MM.1S (cell line): Measurements from ENCODE around the gene SOX18.

Experiments
- DNase-seq: peaks from one replicate; pipeline ENCODE4 v3.0.0-alpha.2; 2015
- H2AFZ ChIP-seq: fragments of 300-600 bp; sonication (generic); 2 replicates; pipeline ENCODE4 v1.6.0; 2016; ENCODE audit warnings: antibody characterized with exemption, low read length
- H3F3A ChIP-seq: fragments of 300-600 bp; sonication (generic); 2 replicates; pipeline ENCODE4 v1.6.1; 2016; ENCODE audit warnings: mild to moderate bottlenecking, antibody characterized with exemption, low read length, moderate library complexity, mixed read lengths; ENCODE audit not compliant: insufficient read depth
- H3K27ac ChIP-seq: fragments of 300-600 bp; sonication (generic); 2 replicates; pipeline ENCODE4 v1.5.1; 2016; ENCODE audit warnings: mild to moderate bottlenecking, low read length
- H3K27me3 ChIP-seq: fragments of 300-600 bp; sonication (generic); replicated peaks from 2 replicates; pipeline ENCODE4 v1.6.0; 2016; ENCODE audit warnings: low read length; ENCODE audit not compliant: insufficient read depth
- H3K36me3 ChIP-seq: fragments of 300-600 bp; sonication (generic); replicated peaks from 2 replicates; pipeline ENCODE4 v1.6.1; 2016; ENCODE audit warnings: mild to moderate bottlenecking, low read length, mixed read lengths; ENCODE audit not compliant: insufficient read depth
- H3K4me1 ChIP-seq: fragments of 300-600 bp; sonication (generic); 2 replicates; pipeline ENCODE4 v1.6.1; 2016; ENCODE audit warnings: low read length, mixed read lengths
- H3K4me2 ChIP-seq: fragments of 300-600 bp; sonication (generic); 2 replicates; pipeline ENCODE4 v1.6.0; 2016; ENCODE audit warnings: low read depth, low read length
- H3K4me3 ChIP-seq: fragments of 300-600 bp; sonication (generic); 2 replicates; pipeline ENCODE4 v1.5.1; 2016; ENCODE audit warnings: low read length, mixed read lengths
- H3K79me2 ChIP-seq: fragments of 300-600 bp; sonication (generic); 2 replicates; pipeline ENCODE4 v1.6.1; 2016; ENCODE audit warnings: mixed run types, low read length, mixed read lengths
- H3K9ac ChIP-seq: fragments of 300-600 bp; sonication (generic); 2 replicates; pipeline ENCODE4 v1.6.1; 2016; ENCODE audit warnings: low read length, mixed read lengths
- H3K9me2 ChIP-seq: fragments of 300-600 bp; sonication (generic); replicated peaks from 2 replicates; pipeline ENCODE4 v1.6.1; 2016; ENCODE audit warnings: mild to moderate bottlenecking, low read length, mixed read lengths; ENCODE audit not compliant: insufficient read depth
- H3K9me3 ChIP-seq: fragments of 300-600 bp; sonication (generic); replicated peaks from 2 replicates; pipeline ENCODE4 v1.6.1; 2016; ENCODE audit warnings: mild to moderate bottlenecking, low read length, mixed read lengths; ENCODE audit not compliant: insufficient read depth
- H4K20me1 ChIP-seq: fragments of 300-600 bp; sonication (generic); 2 replicates; pipeline ENCODE4 v1.6.1; 2016; ENCODE audit warnings: mild to moderate bottlenecking, low read length, moderate library complexity, mixed read lengths; ENCODE audit not compliant: insufficient read depth
- CTCF ChIP-seq: fragments of 300-600 bp; sonication (generic); IDR thresholded peaks from 2 replicates; pipeline ENCODE4 v1.5.1; 2016; ENCODE audit warnings: antibody characterized with exemption, low read length, mixed read lengths
- EZH2 ChIP-seq: fragments of 300-600 bp; sonication (generic); optimal IDR thresholded peaks from 2 replicates; pipeline ENCODE3; 2017; ENCODE audit warnings: low read depth, mild to moderate bottlenecking, antibody characterized with exemption, low read length, mixed read lengths
- EZH2phosphoT487 ChIP-seq: fragments of 300-600 bp; sonication (generic); IDR thresholded peaks from 2 replicates; pipeline ENCODE4 v1.6.1; 2018; ENCODE audit warnings: antibody characterized with exemption, low read length

SOX18 gene

DNA sequence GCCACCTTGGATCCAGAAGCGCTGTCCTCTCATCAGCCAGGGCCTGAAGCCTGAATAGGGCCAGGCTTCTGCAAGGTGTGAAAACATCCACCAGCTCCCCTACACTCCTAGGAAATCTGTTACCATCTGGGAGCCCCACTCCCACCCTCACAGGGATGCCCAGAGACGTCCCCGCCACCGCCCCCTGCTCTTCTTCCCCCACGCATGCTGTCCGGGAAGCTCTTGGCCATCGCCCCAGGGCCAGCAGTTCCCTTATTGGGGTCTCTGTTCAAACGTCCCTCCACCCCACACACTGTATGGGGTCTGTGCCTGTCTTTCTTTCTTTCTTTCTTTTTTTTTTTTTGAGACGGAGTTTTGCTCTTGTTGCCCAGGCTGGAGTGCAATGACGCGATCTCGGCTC, 26.1 kb upstream of the SOX18 start:
- Histone ChIP-seq H3K9ac (no peak overlapping the region), H3K4me2 (no peak overlapping the region), H3K27me3 (0 out of 2 replicates have a peak, but pooled peaks cover 4% of the 10 kb centered on the region), H3F3A (peaks cover 23% of the 10 kb centered on the region), H3K9me2 (no peaks in the 10 kb centered on the region), H3K79me2 (no peaks in the 10 kb centered on the region), H3K9me3 (no peaks in the 10 kb centered on the region), H3K4me3 (no peak overlapping the region), H3K27ac (no peak overlapping the region), H3K36me3 (no peaks in the 10 kb centered on the region), H2AFZ (no peak overlapping the region), H3K4me1 (peaks cover 13% of the 10 kb centered on the region), H4K20me1 (no peaks in the 10 kb centered on the region)
- TF ChIP-seq CTCF (no peak), EZH2 (no peak), EZH2phosphoT487 (no peak)
- no peak for DNase-seq

GRCh38 chr20:64074963-64075362, 25.5 kb upstream of the SOX18 start:
- H3K36me3 ChIP-seq, result no peaks in the 10 kb centered on the region
- no peak overlapping the region for H3K4me2 ChIP-seq
- no peaks in the 10 kb centered on the region for H4K20me1 ChIP-seq
- peaks cover 17% of the 10 kb centered on the region for H3F3A ChIP-seq
- no peak overlapping the region for H3K27ac ChIP-seq
- no peak overlapping the region for H3K4me3 ChIP-seq
- H3K27me3 ChIP-seq, result no peaks in the 10 kb centered on the region
- DNase-seq, result no peak
- peaks cover 13% of the 10 kb centered on the region for H3K4me1 ChIP-seq
- no peaks in the 10 kb centered on the region for H3K9me2 ChIP-seq
- no peak for TF ChIP-seq EZH2phosphoT487
- TF ChIP-seq CTCF, result no peak
- H3K9ac ChIP-seq, result no peak overlapping the region
- no peaks in the 10 kb centered on the region for H3K79me2 ChIP-seq
- H3K9me3 ChIP-seq, result no peaks in the 10 kb centered on the region
- H2AFZ ChIP-seq, result no peak overlapping the region

GRCh38 chr20:64074184-64074789, 24.8 kb upstream of the SOX18 start:
- H3K4me1 ChIP-seq, result peaks cover 13% of the 10 kb centered on the region
- H3K9ac ChIP-seq, result no peak overlapping the region
- no peaks in the 10 kb centered on the region for H3K36me3 ChIP-seq
- H3K27me3 ChIP-seq, result no peaks in the 10 kb centered on the region
- TF ChIP-seq EZH2, result no peak
- H3K4me2 ChIP-seq, result no peak overlapping the region
- no peaks in the 10 kb centered on the region for H3K9me3 ChIP-seq
- no peak overlapping the region for H3K4me3 ChIP-seq
- no peaks in the 10 kb centered on the region for H3K79me2 ChIP-seq
- DNase-seq, result no peak
- no peaks in the 10 kb centered on the region for H4K20me1 ChIP-seq
- H3F3A ChIP-seq, result peaks cover 14% of the 10 kb centered on the region
- H3K27ac ChIP-seq, result no peak overlapping the region
- H3K9me2 ChIP-seq, result no peaks in the 10 kb centered on the region
- H2AFZ ChIP-seq, result no peak overlapping the region

GRCh38 chr20:64073476-64074183, 24.2 kb upstream of the SOX18 start:
- H3K9me3 ChIP-seq, result no peaks in the 10 kb centered on the region
- H3K27me3 ChIP-seq, result no peaks in the 10 kb centered on the region
- H3K4me3 ChIP-seq, result no peak overlapping the region
- H3K79me2 ChIP-seq, result no peaks in the 10 kb centered on the region
- H3K9me2 ChIP-seq, result no peaks in the 10 kb centered on the region
- no peak for DNase-seq
- no peak overlapping the region for H3K27ac ChIP-seq
- TF ChIP-seq EZH2phosphoT487 (no peak), EZH2 (no peak), CTCF (no peak)
- H4K20me1 ChIP-seq, result no peaks in the 10 kb centered on the region
- H3K4me2 ChIP-seq, result no peak overlapping the region
- H3F3A ChIP-seq, result peaks cover 7% of the 10 kb centered on the region; the same call in 1 of the 2 replicates
- no peak overlapping the region for H2AFZ ChIP-seq
- no peak overlapping the region for H3K9ac ChIP-seq
- peaks cover 11% of the 10 kb centered on the region for H3K4me1 ChIP-seq
- H3K36me3 ChIP-seq, result no peaks in the 10 kb centered on the region
